A673 (cell line): ENCODE data around the gene DNPH1.

Experiments
- EZH2 ChIP-seq: fragments of 200-600 bp; sonication (generic); IDR thresholded peaks from 2 replicates; pipeline ENCODE4 v1.6.1; 2017; ENCODE audit warnings: borderline replicate concordance, low read depth, mild to moderate bottlenecking, mixed read lengths, antibody characterized with exemption, low read length; ENCODE audit not compliant: poor library complexity, severe bottlenecking
- TF ChIP-seq, protein P1 (sequence below): fragments of 300-800, 200-600 bp; sonication (generic); conservative IDR thresholded peaks from 2 replicates; pipeline ENCODE4 v1.5.1; 2017; ENCODE audit warnings: low read depth, mild to moderate bottlenecking, antibody characterized with exemption, low read length, moderate library complexity, mixed read lengths

GRCh38 chr6:43277306-43277642 lies 48.0 kb upstream of the DNPH1 start:
- TF ChIP-seq EZH2, result no peak
- TF ChIP-seq, protein P1, sequence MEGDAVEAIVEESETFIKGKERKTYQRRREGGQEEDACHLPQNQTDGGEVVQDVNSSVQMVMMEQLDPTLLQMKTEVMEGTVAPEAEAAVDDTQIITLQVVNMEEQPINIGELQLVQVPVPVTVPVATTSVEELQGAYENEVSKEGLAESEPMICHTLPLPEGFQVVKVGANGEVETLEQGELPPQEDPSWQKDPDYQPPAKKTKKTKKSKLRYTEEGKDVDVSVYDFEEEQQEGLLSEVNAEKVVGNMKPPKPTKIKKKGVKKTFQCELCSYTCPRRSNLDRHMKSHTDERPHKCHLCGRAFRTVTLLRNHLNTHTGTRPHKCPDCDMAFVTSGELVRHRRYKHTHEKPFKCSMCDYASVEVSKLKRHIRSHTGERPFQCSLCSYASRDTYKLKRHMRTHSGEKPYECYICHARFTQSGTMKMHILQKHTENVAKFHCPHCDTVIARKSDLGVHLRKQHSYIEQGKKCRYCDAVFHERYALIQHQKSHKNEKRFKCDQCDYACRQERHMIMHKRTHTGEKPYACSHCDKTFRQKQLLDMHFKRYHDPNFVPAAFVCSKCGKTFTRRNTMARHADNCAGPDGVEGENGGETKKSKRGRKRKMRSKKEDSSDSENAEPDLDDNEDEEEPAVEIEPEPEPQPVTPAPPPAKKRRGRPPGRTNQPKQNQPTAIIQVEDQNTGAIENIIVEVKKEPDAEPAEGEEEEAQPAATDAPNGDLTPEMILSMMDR, result no peak
